OCI-LY1 (cell line): ENCODE data around the gene PKN2.

Source experiments
- EZH2 ChIP-seq: fragments of 200-600 bp; sonication (generic), shearing (Covaris generic); IDR thresholded peaks from 2 replicates; pipeline ENCODE4 v1.8.0; 2017; ENCODE audit warnings: borderline replicate concordance, mixed run types, mild to moderate bottlenecking, antibody characterized with exemption, low read length, moderate library complexity, mixed read lengths
- TF ChIP-seq, protein P1 (sequence below): fragments of 200-600 bp; sonication (generic), shearing (Covaris generic); IDR thresholded peaks from 2 replicates; pipeline ENCODE4 v1.5.1; 2017; ENCODE audit warnings: mild to moderate bottlenecking, antibody characterized with exemption, low read length, moderate library complexity, mixed read lengths

DNA sequence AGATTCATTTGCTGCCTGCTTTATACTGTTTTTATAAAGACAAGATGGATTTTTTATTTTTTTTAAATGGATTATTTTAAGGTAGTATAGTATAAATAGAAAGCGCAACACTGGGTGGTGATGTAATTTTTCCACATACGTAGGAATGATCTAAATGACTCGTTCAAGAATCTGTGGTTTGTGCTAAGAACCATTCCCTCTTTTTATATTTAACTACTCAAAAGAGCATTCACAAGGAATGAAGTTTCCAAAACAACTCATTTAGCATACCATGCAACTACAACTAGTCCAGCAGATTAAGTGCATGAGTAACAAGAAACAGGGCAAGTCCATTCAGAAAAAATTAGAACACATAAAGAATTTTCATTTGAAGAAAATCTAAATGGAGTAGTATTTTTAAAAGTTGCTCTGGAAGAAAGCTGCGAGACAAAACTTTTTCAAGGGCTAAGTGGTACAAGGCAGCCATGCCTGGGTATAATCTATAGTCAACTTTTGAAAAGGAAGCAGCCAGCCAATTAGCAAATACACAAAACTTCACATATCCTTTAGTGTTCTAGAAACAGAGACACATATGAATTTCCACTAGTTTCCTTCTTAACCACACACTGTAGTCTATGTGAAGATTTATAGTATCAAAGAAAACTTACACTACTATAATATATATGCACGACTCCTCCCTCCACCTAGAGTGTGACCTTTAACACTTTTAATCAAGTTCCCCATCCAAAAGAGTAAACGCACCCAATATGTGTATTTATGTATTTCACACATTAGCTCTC, 183.9 kb downstream of the PKN2 start:
- TF ChIP-seq, protein P1, sequence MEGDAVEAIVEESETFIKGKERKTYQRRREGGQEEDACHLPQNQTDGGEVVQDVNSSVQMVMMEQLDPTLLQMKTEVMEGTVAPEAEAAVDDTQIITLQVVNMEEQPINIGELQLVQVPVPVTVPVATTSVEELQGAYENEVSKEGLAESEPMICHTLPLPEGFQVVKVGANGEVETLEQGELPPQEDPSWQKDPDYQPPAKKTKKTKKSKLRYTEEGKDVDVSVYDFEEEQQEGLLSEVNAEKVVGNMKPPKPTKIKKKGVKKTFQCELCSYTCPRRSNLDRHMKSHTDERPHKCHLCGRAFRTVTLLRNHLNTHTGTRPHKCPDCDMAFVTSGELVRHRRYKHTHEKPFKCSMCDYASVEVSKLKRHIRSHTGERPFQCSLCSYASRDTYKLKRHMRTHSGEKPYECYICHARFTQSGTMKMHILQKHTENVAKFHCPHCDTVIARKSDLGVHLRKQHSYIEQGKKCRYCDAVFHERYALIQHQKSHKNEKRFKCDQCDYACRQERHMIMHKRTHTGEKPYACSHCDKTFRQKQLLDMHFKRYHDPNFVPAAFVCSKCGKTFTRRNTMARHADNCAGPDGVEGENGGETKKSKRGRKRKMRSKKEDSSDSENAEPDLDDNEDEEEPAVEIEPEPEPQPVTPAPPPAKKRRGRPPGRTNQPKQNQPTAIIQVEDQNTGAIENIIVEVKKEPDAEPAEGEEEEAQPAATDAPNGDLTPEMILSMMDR: no peak
- no peak for TF ChIP-seq EZH2
